Activated T-helper 1 cell treated with anti-CD3 and anti-CD28 coated beads, Interleukin-12 subunit alpha, Interleukin-12 subunit beta, Interleukin-2, Interleukin-4 antibody, amounts not matched to agents 30 ng/mL and 10 ng/mL and 1 ng/mL, durations not matched to agents 14 hours and 24 hours and 36 hours (primary cell): ENCODE measurements around the gene CLEC4G. TPM values are rescaled to one million over a fixed set of nuclear protein-coding genes. Genes with fewer than 3 reads are reported as not detected.

Experiments used
- DNase-seq: peaks from one replicate; pipeline ENCODE4 v3.0.0; 2021; ENCODE audit warnings: low spot score
- H3K27ac Mint-ChIP-seq: one replicate; pipeline ENCODE4 v1.8.0; 2021; ENCODE audit warnings: mild to moderate bottlenecking, mixed read lengths
- H3K27me3 Mint-ChIP-seq: one replicate; pipeline ENCODE4 v1.8.0; 2022; ENCODE audit warnings: mild to moderate bottlenecking, moderate library complexity, mixed read lengths; ENCODE audit not compliant: insufficient read depth
- H3K36me3 Mint-ChIP-seq: one replicate; pipeline ENCODE4 v1.8.0; 2021; ENCODE audit warnings: low read depth, mixed read lengths
- H3K4me1 Mint-ChIP-seq: one replicate; pipeline ENCODE4 v1.8.0; 2021; ENCODE audit warnings: low read depth, mixed read lengths
- H3K4me3 Mint-ChIP-seq: one replicate; pipeline ENCODE4 v1.8.0; 2021; ENCODE audit warnings: mild to moderate bottlenecking, moderate library complexity, mixed read lengths
- H3K9me3 Mint-ChIP-seq: one replicate; pipeline ENCODE4 v1.8.0; 2021; ENCODE audit warnings: mixed read lengths
- intact Hi-C: fragments of 100-400 bp; cut with micrococcal nuclease; formaldehyde crosslinking; loops from one replicate; pipeline ENCODE4 v1.15.1; 2024
- total RNA-seq: library from RNA; stranded (reverse); gene quantifications from 2 replicates; pipeline ENCODE4 v1.2.3, GENCODE V29; 2022

The CLEC4G gene
- total RNA-seq, 1 donor from 2014 or later: not detected

GRCh38 chr19:7705387-7706187, 26.3 kb downstream of the CLEC4G start:
- Mint-ChIP-seq H3K27me3 (peaks cover 24% of the 10 kb centered on the region), H3K4me1 (peaks cover 18% of the 10 kb centered on the region), H3K4me3 (peak overlapping the region; percentile 53), H3K27ac (peak overlapping the region; percentile 64), H3K36me3 (no peaks in the 10 kb centered on the region), H3K9me3 (no peaks in the 10 kb centered on the region)
- intact Hi-C loops: loop anchor here (1.0 kb wide), 1 partner anchor 67 kb away; no protein-coding TSS in a partner anchor
- peak; percentile 53 for DNase-seq

GRCh38 chr19:7704280-7705060, 27.4 kb downstream of the CLEC4G start:
- H3K4me3 Mint-ChIP-seq: no peak overlapping the region
- H3K27ac Mint-ChIP-seq: no peak overlapping the region
- H3K4me1 Mint-ChIP-seq: peaks cover 21% of the 10 kb centered on the region
- peaks cover 28% of the 10 kb centered on the region for H3K27me3 Mint-ChIP-seq
- no peak for DNase-seq
- intact Hi-C loops: loop anchor here (1.0 kb wide), 1 partner anchor 68 kb away; no protein-coding TSS in a partner anchor
- no peaks in the 10 kb centered on the region for H3K9me3 Mint-ChIP-seq
- H3K36me3 Mint-ChIP-seq: no peaks in the 10 kb centered on the region

- DNase-seq: no peak
- no peak overlapping the region for H3K27ac Mint-ChIP-seq
- no peaks in the 10 kb centered on the region for H3K36me3 Mint-ChIP-seq
- no peaks in the 10 kb centered on the region for H3K9me3 Mint-ChIP-seq
- intact Hi-C loops: no loop called here
- H3K4me1 Mint-ChIP-seq: peaks cover 27% of the 10 kb centered on the region
- no peak overlapping the region for H3K4me3 Mint-ChIP-seq
- H3K27me3 Mint-ChIP-seq: peaks cover 33% of the 10 kb centered on the region
Measured at GRCh38 chr19:7703332-7703731, 28.6 kb downstream of the CLEC4G start.

- Mint-ChIP-seq H3K27me3 (peaks cover 38% of the 10 kb centered on the region), H3K4me3 (no peak within 1 kb of the TSS), H3K36me3 (no peaks in the 10 kb centered on the region), H3K4me1 (peaks cover 25% of the 10 kb centered on the region), H3K9me3 (no peaks in the 10 kb centered on the region), H3K27ac (no peak within 1 kb of the TSS)
- intact Hi-C loops: no loop called here
- DNase-seq: no peak
Measured at GRCh38 chr19:7701654-7702457, 30.1 kb downstream of the CLEC4G start, which contains the start of gene FCER2. Gene FCER2 (minus strand): TSS chr19:7702131. CDS start chr19:7699760, 2,371 bp downstream.

- Mint-ChIP-seq H3K27ac (no peak overlapping the region), H3K9me3 (no peaks in the 10 kb centered on the region), H3K36me3 (no peaks in the 10 kb centered on the region), H3K27me3 (peaks cover 37% of the 10 kb centered on the region), H3K4me1 (peaks cover 18% of the 10 kb centered on the region), H3K4me3 (no peak overlapping the region)
- intact Hi-C loops: no loop called here
- no peak for DNase-seq
Measured at GRCh38 chr19:7701049-7701653, 30.8 kb downstream of the CLEC4G start.

GRCh38 chr19:7699417-7700401, 32.2 kb downstream of the CLEC4G start:
- no peak overlapping the region for H3K27ac Mint-ChIP-seq
- H3K36me3 Mint-ChIP-seq: no peaks in the 10 kb centered on the region
- intact Hi-C loops: no loop called here
- H3K4me1 Mint-ChIP-seq: peaks cover 10% of the 10 kb centered on the region
- DNase-seq: no peak
- no peak overlapping the region for H3K4me3 Mint-ChIP-seq
- no peaks in the 10 kb centered on the region for H3K9me3 Mint-ChIP-seq
- peaks cover 34% of the 10 kb centered on the region for H3K27me3 Mint-ChIP-seq

- H3K27me3 Mint-ChIP-seq: peaks cover 30% of the 10 kb centered on the region
- intact Hi-C loops: no loop called here
- no peaks in the 10 kb centered on the region for H3K36me3 Mint-ChIP-seq
- peaks cover 10% of the 10 kb centered on the region for H3K4me1 Mint-ChIP-seq
- H3K4me3 Mint-ChIP-seq: no peak overlapping the region
- no peaks in the 10 kb centered on the region for H3K9me3 Mint-ChIP-seq
- DNase-seq: no peak
- H3K27ac Mint-ChIP-seq: no peak overlapping the region
Measured at GRCh38 chr19:7699003-7699402, 32.9 kb downstream of the CLEC4G start.

GRCh38 chr19:7698583-7698982, 33.3 kb downstream of the CLEC4G start:
- H3K4me3 Mint-ChIP-seq: no peak overlapping the region
- H3K9me3 Mint-ChIP-seq: no peaks in the 10 kb centered on the region
- H3K4me1 Mint-ChIP-seq: peaks cover 10% of the 10 kb centered on the region
- DNase-seq: no peak
- H3K36me3 Mint-ChIP-seq: no peaks in the 10 kb centered on the region
- intact Hi-C loops: no loop called here
- peaks cover 25% of the 10 kb centered on the region for H3K27me3 Mint-ChIP-seq
- no peak overlapping the region for H3K27ac Mint-ChIP-seq

GRCh38 chr19:7697721-7698287, 34.1 kb downstream of the CLEC4G start:
- H3K4me1 Mint-ChIP-seq: peaks cover 10% of the 10 kb centered on the region
- no peaks in the 10 kb centered on the region for H3K9me3 Mint-ChIP-seq
- H3K36me3 Mint-ChIP-seq: no peaks in the 10 kb centered on the region
- H3K27ac Mint-ChIP-seq: no peak overlapping the region
- no peak overlapping the region for H3K4me3 Mint-ChIP-seq
- DNase-seq: no peak
- intact Hi-C loops: no loop called here
- peaks cover 24% of the 10 kb centered on the region for H3K27me3 Mint-ChIP-seq

GRCh38 chr19:7694499-7694898, 37.4 kb downstream of the CLEC4G start:
- Mint-ChIP-seq H3K4me1 (peaks cover 6% of the 10 kb centered on the region), H3K27me3 (peaks cover 15% of the 10 kb centered on the region), H3K4me3 (no peak overlapping the region), H3K36me3 (no peaks in the 10 kb centered on the region), H3K27ac (no peak overlapping the region), H3K9me3 (no peaks in the 10 kb centered on the region)
- intact Hi-C loops: no loop called here
- DNase-seq: no peak

GRCh38 chr19:7692417-7693088, 39.4 kb downstream of the CLEC4G start:
- DNase-seq: no peak
- intact Hi-C loops: no loop called here
- Mint-ChIP-seq H3K36me3 (no peaks in the 10 kb centered on the region), H3K27me3 (peaks cover 8% of the 10 kb centered on the region), H3K4me1 (no peaks in the 10 kb centered on the region), H3K9me3 (no peaks in the 10 kb centered on the region), H3K27ac (no peak overlapping the region), H3K4me3 (no peak overlapping the region)
